HEK293 (cell line): ENCODE measurements around the gene CYB5R3.

Source experiments
- CTCF ChIA-PET: fragments of 350-600 bp; formaldehyde crosslinking; extraction: SDS; loops from one replicate; lab custom pipeline; 2021; ENCODE audit warnings: antibody characterized with exemption; lab: Yijun Ruan, JAX
- POLR2A ChIA-PET: fragments of 300-600 bp; formaldehyde crosslinking; extraction: SDS; loops from one replicate; lab custom pipeline; 2020; ENCODE audit warnings: antibody characterized with exemption, inconsistent platforms; lab: Yijun Ruan, JAX
- H3K27ac ChIP-seq: fragments of 200-500 bp; sonication (Bioruptor generic); 2 replicates; pipeline ENCODE4 v1.5.1; 2014; ENCODE audit warnings: low read depth, low read length, control low read depth, inconsistent platforms; ENCODE audit errors: extremely low read depth
- H3K36me3 ChIP-seq, 2 experiments: fragments of 200-500 bp in 1 of 2; sonication (Bioruptor generic) in 1 of 2; 1 replicate in 1 of 2; 2 replicates in 1 of 2; pipeline ENCODE4 v1.5.1; 2014 to 2017; ENCODE audit warnings: inconsistent platforms in 2 of 2, low read length in 2 of 2; ENCODE audit not compliant: control insufficient read depth in 2 of 2, insufficient read depth in 1 of 2
- H3K4me1 ChIP-seq: fragments of 200-500 bp; sonication (Bioruptor generic); 2 replicates; pipeline ENCODE4 v1.5.1; 2014; ENCODE audit warnings: mild to moderate bottlenecking, low read length, inconsistent platforms; ENCODE audit not compliant: control insufficient read depth, insufficient read depth
- H3K4me3 ChIP-seq: 2 replicates; pipeline ENCODE4 v1.5.1; 2011; ENCODE audit warnings: low read depth, mild to moderate bottlenecking, control low read depth, low read length, moderate library complexity
- H3K9me3 ChIP-seq: fragments of 200-500 bp; sonication (Bioruptor generic); 2 replicates; pipeline ENCODE4 v1.5.1; 2014; ENCODE audit warnings: low read depth, low read length, inconsistent platforms; ENCODE audit not compliant: control insufficient read depth, insufficient read depth
- GLIS1 ChIP-seq: fragments of 450-650 bp; formaldehyde crosslinking; IDR thresholded peaks from 2 replicates; pipeline ENCODE4 v1.5.1; 2016; ENCODE audit warnings: missing biosample characterization, missing genetic modification characterization
- MEIS1 ChIP-seq: sonication (generic); formaldehyde crosslinking; IDR thresholded peaks from 2 replicates; pipeline ENCODE4 v1.8.1; 2022; ENCODE audit warnings: missing genetic modification reagents, mild to moderate bottlenecking, borderline replicate concordance
- REST ChIP-seq: fragments of 450-650 bp; formaldehyde crosslinking; IDR thresholded peaks from 2 replicates; pipeline ENCODE4 v1.5.1; 2016; ENCODE audit warnings: missing biosample characterization, missing genetic modification characterization
- ZBTB17 ChIP-seq: fragments of 450-650 bp; formaldehyde crosslinking; IDR thresholded peaks from 2 replicates; pipeline ENCODE4 v1.5.1; 2016; ENCODE audit warnings: missing biosample characterization, missing genetic modification characterization
- ZBTB7A ChIP-seq: fragments of 450-650 bp; formaldehyde crosslinking; IDR thresholded peaks from 2 replicates; pipeline ENCODE4 v1.5.1; 2016; ENCODE audit warnings: low read depth, missing biosample characterization, missing genetic modification characterization
- ZBTB8A ChIP-seq: fragments of 450-650 bp; formaldehyde crosslinking; IDR thresholded peaks from 2 replicates; pipeline ENCODE4 v1.5.1; 2016; ENCODE audit warnings: missing biosample characterization, missing genetic modification characterization
- ZIC2 ChIP-seq: fragments of 450-650 bp; formaldehyde crosslinking; IDR thresholded peaks from 2 replicates; pipeline ENCODE4 v1.5.1; 2016; ENCODE audit warnings: missing biosample characterization, missing genetic modification characterization
- ZNF10 ChIP-seq: fragments of 450-650 bp; formaldehyde crosslinking; IDR thresholded peaks from 2 replicates; pipeline ENCODE4 v1.5.1; 2017; ENCODE audit warnings: missing biosample characterization, missing genetic modification characterization
- ZNF133 ChIP-seq: fragments of 450-650 bp; formaldehyde crosslinking; IDR thresholded peaks from 2 replicates; pipeline ENCODE4 v1.5.1; 2016; ENCODE audit warnings: missing biosample characterization, missing genetic modification characterization
- ZNF157 ChIP-seq: fragments of 450-650 bp; formaldehyde crosslinking; IDR thresholded peaks from 2 replicates; pipeline ENCODE4 v1.5.1; 2016; ENCODE audit warnings: missing biosample characterization, missing genetic modification characterization
- ZNF184 ChIP-seq: fragments of 450-650 bp; IDR thresholded peaks from 2 replicates; pipeline ENCODE4 v1.5.1; 2018; ENCODE audit warnings: missing biosample characterization, mild to moderate bottlenecking, missing genetic modification characterization
- ZNF19 ChIP-seq: fragments of 450-650 bp; formaldehyde crosslinking; IDR thresholded peaks from 2 replicates; pipeline ENCODE4; 2016; ENCODE audit warnings: missing biosample characterization, missing genetic modification characterization, low read depth
- ZNF2 ChIP-seq: fragments of 450-650 bp; formaldehyde crosslinking; IDR thresholded peaks from 2 replicates; pipeline ENCODE4 v1.5.1; 2016; ENCODE audit warnings: missing biosample characterization, missing genetic modification characterization
- ZNF311 ChIP-seq: fragments of 450-650 bp; formaldehyde crosslinking; IDR thresholded peaks from 2 replicates; pipeline ENCODE4 v1.5.1; 2017; ENCODE audit warnings: missing biosample characterization, missing genetic modification characterization, borderline replicate concordance
- ZNF350 ChIP-seq: fragments of 450-650 bp; formaldehyde crosslinking; IDR thresholded peaks from 2 replicates; pipeline ENCODE4 v1.5.0; 2017; ENCODE audit warnings: missing biosample characterization, mild to moderate bottlenecking, missing genetic modification characterization
- ZNF362 ChIP-seq: fragments of 450-650 bp; formaldehyde crosslinking; IDR thresholded peaks from 2 replicates; pipeline ENCODE4 v1.5.1; 2016; ENCODE audit warnings: missing biosample characterization, missing genetic modification characterization
- ZNF391 ChIP-seq: fragments of 450-650 bp; formaldehyde crosslinking; IDR thresholded peaks from 2 replicates; pipeline ENCODE4 v1.5.1; 2016; ENCODE audit warnings: low read depth, missing biosample characterization, missing genetic modification characterization, borderline replicate concordance
- ZNF433 ChIP-seq: fragments of 450-650 bp; formaldehyde crosslinking; IDR thresholded peaks from 2 replicates; pipeline ENCODE4 v1.5.1; 2016; ENCODE audit warnings: missing biosample characterization, missing genetic modification characterization, low read depth
- ZNF514 ChIP-seq: fragments of 450-650 bp; formaldehyde crosslinking; IDR thresholded peaks from 2 replicates; pipeline ENCODE4 v1.5.1; 2016; ENCODE audit warnings: missing biosample characterization, missing genetic modification characterization
- ZNF596 ChIP-seq: fragments of 450-650 bp; IDR thresholded peaks from 2 replicates; pipeline ENCODE4 v1.5.0; 2018; ENCODE audit warnings: missing biosample characterization, mild to moderate bottlenecking, missing genetic modification characterization, moderate library complexity
- ZNF747 ChIP-seq: fragments of 450-650 bp; formaldehyde crosslinking; IDR thresholded peaks from 2 replicates; pipeline ENCODE4 v1.5.1; 2016; ENCODE audit warnings: missing biosample characterization, missing genetic modification characterization
- ZXDB ChIP-seq: fragments of 450-650 bp; formaldehyde crosslinking; IDR thresholded peaks from 2 replicates; pipeline ENCODE4 v1.5.1; 2016; ENCODE audit warnings: missing biosample characterization, missing genetic modification characterization

CYB5R3 gene

GRCh38 chr22:42623756-42624441 lies 25.3 kb downstream of the CYB5R3 start:
- no peak overlapping the region for H3K4me3 ChIP-seq
- TF ChIP-seq ZNF596, result no peak
- no peak for TF ChIP-seq ZNF10
- TF ChIP-seq ZNF362 (tag by site-specific recombination), result no peak
- peak; percentile 89 for TF ChIP-seq ZBTB8A (tag by site-specific recombination)
- TF ChIP-seq ZNF311 (tag by site-specific recombination), result no peak
- TF ChIP-seq ZIC2 (tag by site-specific recombination), result 0 out of 2 replicates have a peak, but pooled peaks have one; percentile 15
- TF ChIP-seq ZXDB, result no peak
- no peak for TF ChIP-seq ZNF514 (tag by site-specific recombination)
- TF ChIP-seq GLIS1 (tag by site-specific recombination), result no peak
- TF ChIP-seq ZNF133 (tag by site-specific recombination), result no peak
- TF ChIP-seq REST (tag by site-specific recombination), result peak; percentile 52; the same call in 1 of the 2 replicates
- no peak for TF ChIP-seq ZNF350 (tag by site-specific recombination)
- TF ChIP-seq ZNF184 (tag by site-specific recombination), result no peak
- no peak for TF ChIP-seq ZBTB7A (tag by site-specific recombination)
- no peak for TF ChIP-seq ZNF2 (tag by site-specific recombination)
- TF ChIP-seq ZNF433 (tag by site-specific recombination), result no peak
- no peak for TF ChIP-seq MEIS1 (CRISPR knock-in tag)
- H3K27ac ChIP-seq, result no peak overlapping the region
- ChIA-PET POLR2A (no interaction called here), CTCF (interaction anchor here (1.1 to 4.4 kb wide), 3 partner anchors 12 to 196 kb away, joined by 3 to 23 read pairs (median 4); no protein-coding TSS in a partner anchor)
- peaks cover 5% of the 10 kb centered on the region for H3K4me1 ChIP-seq
- H3K36me3 ChIP-seq, result peaks cover 10 to 77% of the 10 kb centered on the region in 2 experiments; a peak in 2 of 3 replicates
- no peaks in the 10 kb centered on the region for H3K9me3 ChIP-seq

GRCh38 chr22:42623301-42623751 lies 25.9 kb downstream of the CYB5R3 start:
- H3K4me1 ChIP-seq, result peaks cover 5% of the 10 kb centered on the region
- H3K4me3 ChIP-seq, result no peak overlapping the region
- H3K36me3 ChIP-seq, result peaks cover 6 to 73% of the 10 kb centered on the region in 2 experiments; a peak in 2 of 3 replicates
- ChIA-PET CTCF (interaction anchor here (0.6 to 4.4 kb wide), 4 partner anchors 9 to 197 kb away, joined by 3 to 23 read pairs (median 4); partner anchors contain the start of gene POLDIP3), POLR2A (interaction anchor here (0.6 kb wide), 1 partner anchor 106 kb away, joined by 3 read pairs; no protein-coding TSS in a partner anchor)
- no peaks in the 10 kb centered on the region for H3K9me3 ChIP-seq
- no peak for TF ChIP-seq ZNF157 (tag by site-specific recombination)
- no peak for TF ChIP-seq ZBTB17 (tag by site-specific recombination)
- TF ChIP-seq ZNF19 (tag by site-specific recombination), result no peak
- no peak for TF ChIP-seq ZNF747 (tag by site-specific recombination)
- no peak for TF ChIP-seq ZNF391 (tag by site-specific recombination)
- H3K27ac ChIP-seq, result no peak overlapping the region; the same call in 1 of the 2 replicates
